Measurements from ENCODE around the gene ALDH1A3.

ALDH1A3 gene

GRCh38 chr15:100958326-100959065 lies 78.9 kb downstream of the ALDH1A3 start:
- no peak for DNase-seq

DNA sequence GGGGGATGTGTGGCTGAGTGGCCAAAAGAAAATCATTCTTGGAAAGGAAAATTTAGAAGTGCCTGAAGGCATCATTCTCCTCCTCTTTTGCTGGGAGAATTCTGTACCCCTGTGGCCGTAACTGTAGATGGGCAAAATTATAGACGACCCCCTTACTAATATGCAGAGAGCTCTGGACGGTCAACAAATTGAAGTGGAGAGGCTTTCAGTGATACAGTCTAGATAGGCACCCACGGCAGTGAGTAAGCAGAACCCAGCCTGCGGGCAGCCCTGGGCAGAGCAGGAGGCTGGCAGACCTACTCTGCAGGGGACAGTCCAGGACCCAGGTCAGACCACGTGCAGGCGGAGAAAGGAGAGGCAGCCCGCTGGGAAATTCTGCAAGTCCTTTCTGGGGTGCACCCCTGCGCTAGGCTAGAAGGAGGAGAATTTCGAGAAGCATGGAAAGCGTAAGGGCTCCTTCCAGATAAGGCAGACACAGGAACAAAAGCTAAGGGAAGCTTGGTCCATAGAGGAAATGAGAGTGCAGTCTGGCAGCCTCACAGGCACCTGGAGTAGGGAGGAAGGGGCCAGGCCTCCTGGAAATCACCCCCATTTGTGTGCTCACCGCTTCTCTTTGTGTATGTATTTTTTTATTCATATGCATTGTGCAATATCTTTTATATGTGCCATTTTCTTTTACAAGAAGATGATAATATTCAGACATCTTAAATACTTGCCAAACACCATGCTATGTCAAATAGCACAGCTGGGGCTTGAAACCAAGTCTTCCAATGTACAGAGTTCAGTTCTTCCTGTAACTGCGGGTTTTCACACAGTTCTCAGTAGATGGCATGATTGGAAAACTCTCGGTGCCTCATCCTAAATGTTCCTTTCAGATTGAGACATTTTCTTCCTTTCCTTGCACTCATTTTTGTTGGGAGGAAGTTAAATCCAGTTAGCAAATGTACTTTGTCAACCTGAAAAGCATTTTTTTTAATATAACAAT lies 79.7 kb downstream of the ALDH1A3 start:
- peak in 1 of 2 donors; percentile 11 for DNase-seq

Data from bone marrow (tissue), 2 donors.